DMS53 (cell line): ENCODE measurements around the gene ANKRD6.

Experiments
- DNase-seq: peaks from one replicate; lab custom pipeline; 2025; lab: John Stamatoyannopoulos, UW

Gene ANKRD6

GRCh38 chr6:89413006-89413400 lies 19.9 kb upstream of the ANKRD6 start:
- DNase-seq = peak; percentile 65

GRCh38 chr6:89414215-89414614 lies 18.7 kb upstream of the ANKRD6 start:
- DNase-seq = peak; percentile 3

- DNase-seq = no peak
Measured at GRCh38 chr6:89415185-89415584, 17.8 kb upstream of the ANKRD6 start.

GRCh38 chr6:89416796-89417195 lies 16.2 kb upstream of the ANKRD6 start:
- DNase-seq = no peak

- DNase-seq = no peak
Measured at GRCh38 chr6:89430201-89430962, 2.6 kb upstream of the ANKRD6 start.

GRCh38 chr6:89433252-89434149 lies 549 bp downstream of the ANKRD6 start:
- peak; percentile 52 for DNase-seq

GRCh38 chr6:89434150-89434499 lies 1.2 kb downstream of the ANKRD6 start:
- DNase-seq = no peak

- DNase-seq = no peak
Measured at GRCh38 chr6:89434954-89435353, 2.0 kb downstream of the ANKRD6 start.

- DNase-seq = no peak
Measured at GRCh38 chr6:89436226-89436625, 3.3 kb downstream of the ANKRD6 start.

- peak; percentile 35 for DNase-seq
Measured at GRCh38 chr6:89438248-89438647, 5.3 kb downstream of the ANKRD6 start.

- DNase-seq = no peak
Measured at GRCh38 chr6:89439014-89439413, 6.1 kb downstream of the ANKRD6 start.

GRCh38 chr6:89440200-89440599 lies 7.2 kb downstream of the ANKRD6 start:
- no peak for DNase-seq

- no peak for DNase-seq
Measured at GRCh38 chr6:89443658-89444057, 10.7 kb downstream of the ANKRD6 start.

- no peak for DNase-seq
Measured at GRCh38 chr6:89449193-89449592, 16.2 kb downstream of the ANKRD6 start.

GRCh38 chr6:89452281-89452680 lies 19.3 kb downstream of the ANKRD6 start:
- DNase-seq = no peak

- no peak for DNase-seq
Measured at GRCh38 chr6:89454300-89454699, 21.3 kb downstream of the ANKRD6 start.

GRCh38 chr6:89458704-89459103 lies 25.8 kb downstream of the ANKRD6 start:
- DNase-seq = no peak

- no peak for DNase-seq
Measured at GRCh38 chr6:89459501-89459900, 26.5 kb downstream of the ANKRD6 start.

GRCh38 chr6:89460713-89461112 lies 27.8 kb downstream of the ANKRD6 start:
- DNase-seq = no peak

- no peak for DNase-seq
Measured at GRCh38 chr6:89462503-89462902, 29.6 kb downstream of the ANKRD6 start.

GRCh38 chr6:89464295-89464694 lies 31.3 kb downstream of the ANKRD6 start:
- no peak for DNase-seq

- DNase-seq = no peak
Measured at GRCh38 chr6:89467437-89467836, 34.5 kb downstream of the ANKRD6 start.

GRCh38 chr6:89468998-89469397 lies 36.0 kb downstream of the ANKRD6 start:
- no peak for DNase-seq
